ENCODE measurements around the gene SDHA.

DNA sequence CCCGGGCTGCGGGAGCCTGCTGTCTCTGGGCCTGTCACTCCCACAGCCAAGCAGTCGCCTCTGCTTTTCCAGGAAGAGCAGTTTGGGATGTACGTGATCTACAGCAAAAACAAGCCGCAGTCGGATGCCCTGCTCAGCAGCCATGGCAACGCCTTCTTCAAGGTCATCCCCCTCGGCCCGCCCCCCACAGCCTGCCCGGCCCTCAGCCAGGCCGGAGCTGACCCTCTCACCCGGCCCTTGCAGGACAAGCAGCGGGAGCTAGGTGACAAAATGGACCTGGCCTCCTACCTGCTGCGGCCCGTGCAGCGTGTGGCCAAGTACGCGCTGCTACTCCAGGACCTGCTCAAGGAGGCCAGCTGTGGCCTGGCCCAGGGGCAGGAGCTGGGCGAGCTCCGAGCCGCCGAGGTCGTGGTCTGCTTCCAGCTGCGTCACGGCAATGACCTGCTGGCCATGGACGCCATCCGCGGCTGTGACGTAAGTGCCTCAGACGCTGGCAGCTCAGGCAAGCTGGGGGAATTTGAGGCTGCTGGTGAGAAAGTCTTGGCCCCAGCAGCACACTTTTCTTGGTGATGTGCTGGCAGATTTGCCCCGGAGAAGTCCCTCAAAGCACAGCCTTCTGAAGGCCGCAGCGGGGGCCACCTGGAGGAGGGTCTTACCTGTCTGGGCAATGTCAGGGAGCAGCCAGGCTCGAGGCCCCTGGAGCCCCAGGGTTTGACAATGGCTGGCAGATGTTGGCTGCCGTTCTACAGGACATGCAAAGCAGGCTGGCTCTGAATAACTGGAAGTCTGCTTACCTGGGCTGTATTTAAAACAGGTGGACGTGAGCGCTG, 46.9 kb upstream of the SDHA start:
- no peak for TF ChIP-seq CTCF (IDR thresholded peaks at IDR 0.05)
- no peak for TF ChIP-seq ZFX (IDR thresholded peaks at IDR 0.05; ENCODE audit: borderline replicate concordance)

Measured in 22Rv1 (cell line).